Adipocyte (in vitro differentiated cells): ENCODE results near the gene FCER2.

Experiments
- DNase-seq: peaks from one replicate; pipeline ENCODE4 v3.0.0-alpha.2; 2015; ENCODE audit warnings: low read depth
- H3K27me3 ChIP-seq: replicated peaks from 2 replicates; pipeline ENCODE4 v1.7.0; 2013; ENCODE audit warnings: mild to moderate bottlenecking, low read length, moderate library complexity; ENCODE audit not compliant: control insufficient read depth, insufficient read depth
- H3K36me3 ChIP-seq: 2 replicates; pipeline ENCODE4 v1.7.0; 2013; ENCODE audit warnings: low read length, mild to moderate bottlenecking, moderate library complexity; ENCODE audit not compliant: control insufficient read depth, insufficient read depth, severe bottlenecking
- H3K4me1 ChIP-seq: 2 replicates; pipeline ENCODE4 v1.7.0; 2013; ENCODE audit warnings: mild to moderate bottlenecking, low read length, moderate library complexity; ENCODE audit not compliant: control insufficient read depth, insufficient read depth
- H3K4me3 ChIP-seq: 2 replicates; pipeline ENCODE4 v1.7.0; 2013; ENCODE audit warnings: mild to moderate bottlenecking, low read length, moderate library complexity
- H3K9ac ChIP-seq: 2 replicates; pipeline ENCODE4 v1.7.0; 2013; ENCODE audit warnings: mild to moderate bottlenecking, low read length, moderate library complexity
- H3K9me3 ChIP-seq: 2 replicates; pipeline ENCODE4 v1.7.0; 2013; ENCODE audit warnings: mild to moderate bottlenecking, low read length, moderate library complexity; ENCODE audit not compliant: control insufficient read depth

FCER2 gene

GRCh38 chr19:7709932-7710460 is 8.1 kb upstream of the FCER2 start:
- DNase-seq, result no peak
- no peaks in the 10 kb centered on the region for H3K36me3 ChIP-seq
- H3K9me3 ChIP-seq, result no peaks in the 10 kb centered on the region
- no peaks in the 10 kb centered on the region for H3K4me1 ChIP-seq
- no peak overlapping the region for H3K4me3 ChIP-seq
- H3K9ac ChIP-seq, result no peak overlapping the region
- peaks cover 25% of the 10 kb centered on the region for H3K27me3 ChIP-seq

GRCh38 chr19:7706955-7707456 is 5.1 kb upstream of the FCER2 start:
- Histone ChIP-seq H3K4me1 (no peaks in the 10 kb centered on the region), H3K27me3 (peaks cover 36% of the 10 kb centered on the region), H3K4me3 (no peak overlapping the region), H3K36me3 (no peaks in the 10 kb centered on the region), H3K9ac (no peak overlapping the region), H3K9me3 (no peaks in the 10 kb centered on the region)
- DNase-seq, result no peak

GRCh38 chr19:7706188-7706954 is 4.4 kb upstream of the FCER2 start:
- H3K4me3 ChIP-seq, result no peak overlapping the region
- H3K27me3 ChIP-seq, result peaks cover 36% of the 10 kb centered on the region
- no peaks in the 10 kb centered on the region for H3K4me1 ChIP-seq
- H3K9ac ChIP-seq, result no peak overlapping the region
- DNase-seq, result no peak
- H3K9me3 ChIP-seq, result no peaks in the 10 kb centered on the region
- no peaks in the 10 kb centered on the region for H3K36me3 ChIP-seq

- no peak for DNase-seq
- Histone ChIP-seq H3K4me3 (no peak overlapping the region), H3K9me3 (no peaks in the 10 kb centered on the region), H3K9ac (no peak overlapping the region), H3K4me1 (no peaks in the 10 kb centered on the region), H3K36me3 (no peaks in the 10 kb centered on the region), H3K27me3 (peaks cover 40% of the 10 kb centered on the region)
These were observed 3.7 kb upstream of the FCER2 start for GRCh38 chr19:7705387-7706187.

GRCh38 chr19:7704280-7705060 is 2.5 kb upstream of the FCER2 start:
- Histone ChIP-seq H3K27me3 (peaks cover 36% of the 10 kb centered on the region), H3K9ac (no peak overlapping the region)

GRCh38 chr19:7703332-7703731 is 1.4 kb upstream of the FCER2 start:
- H3K4me3 ChIP-seq, result no peak overlapping the region
- no peak overlapping the region for H3K9ac ChIP-seq
- H3K27me3 ChIP-seq, result peaks cover 46% of the 10 kb centered on the region
- no peaks in the 10 kb centered on the region for H3K9me3 ChIP-seq
- no peaks in the 10 kb centered on the region for H3K4me1 ChIP-seq
- DNase-seq, result no peak
- no peaks in the 10 kb centered on the region for H3K36me3 ChIP-seq

More at GRCh38 chr19:7704280-7705060, 2.5 kb upstream of the FCER2 start:
- no peaks in the 10 kb centered on the region for H3K9me3 ChIP-seq
- no peak overlapping the region for H3K4me3 ChIP-seq
- H3K36me3 ChIP-seq, result no peaks in the 10 kb centered on the region
- DNase-seq, result no peak
- H3K4me1 ChIP-seq, result no peaks in the 10 kb centered on the region

- Histone ChIP-seq H3K9ac (no peak overlapping the region), H3K4me3 (no peak overlapping the region)
These were observed 780 bp downstream of the FCER2 start for GRCh38 chr19:7701049-7701653.

GRCh38 chr19:7699417-7700401 is 2.2 kb downstream of the FCER2 start:
- DNase-seq, result no peak
- no peaks in the 10 kb centered on the region for H3K4me1 ChIP-seq
- no peak overlapping the region for H3K4me3 ChIP-seq
- H3K27me3 ChIP-seq, result peaks cover 53% of the 10 kb centered on the region
- H3K9me3 ChIP-seq, result no peaks in the 10 kb centered on the region
- no peaks in the 10 kb centered on the region for H3K36me3 ChIP-seq
- no peak overlapping the region for H3K9ac ChIP-seq

More at GRCh38 chr19:7701049-7701653, 780 bp downstream of the FCER2 start:
- Histone ChIP-seq H3K27me3 (peaks cover 53% of the 10 kb centered on the region), H3K9me3 (no peaks in the 10 kb centered on the region), H3K36me3 (no peaks in the 10 kb centered on the region), H3K4me1 (no peaks in the 10 kb centered on the region)
- DNase-seq, result no peak

GRCh38 chr19:7699003-7699402 is 2.9 kb downstream of the FCER2 start:
- no peaks in the 10 kb centered on the region for H3K36me3 ChIP-seq
- DNase-seq, result no peak
- H3K4me3 ChIP-seq, result no peak overlapping the region
- H3K4me1 ChIP-seq, result no peaks in the 10 kb centered on the region
- peaks cover 54% of the 10 kb centered on the region for H3K27me3 ChIP-seq
- no peak overlapping the region for H3K9ac ChIP-seq
- H3K9me3 ChIP-seq, result no peaks in the 10 kb centered on the region

GRCh38 chr19:7698583-7698982 is 3.3 kb downstream of the FCER2 start:
- no peaks in the 10 kb centered on the region for H3K9me3 ChIP-seq
- DNase-seq, result no peak
- H3K36me3 ChIP-seq, result no peaks in the 10 kb centered on the region
- H3K4me1 ChIP-seq, result no peaks in the 10 kb centered on the region
- no peak overlapping the region for H3K9ac ChIP-seq
- peaks cover 54% of the 10 kb centered on the region for H3K27me3 ChIP-seq
- no peak overlapping the region for H3K4me3 ChIP-seq
